Adrenal gland (tissue), 12 donors: ENCODE data around the gene DPP6. TPM values are rescaled to one million over a fixed set of nuclear protein-coding genes. Genes with fewer than 3 reads are reported as not detected.

ENCODE experiments used
- DNase-seq, 7 donors: peaks; one replicate each; pipeline ENCODE4 v3.0.0-alpha.2; 2019 to 2020
- H3K27ac ChIP-seq, 5 donors: fragments of 200-600 bp; sonication (generic) in 4 of 5; 1 replicate in 3 of 5; 2 replicates in 2 of 5; pipeline versions ENCODE4 v1.5.1 to v1.8.0; 2016 to 2020; ENCODE audit warnings: mild to moderate bottlenecking in 1 of 5
- H3K27me3 ChIP-seq: fragments of 200-600 bp; 2 replicates; pipeline ENCODE4 v1.8.0; 2021
- H3K36me3 ChIP-seq, 2 donors: fragments of 200-600 bp; replicated peaks in 1 of 2; 1 replicate in 1 of 2; 2 replicates in 1 of 2; pipeline versions ENCODE4 v1.5.1 to v1.8.0; 2018 to 2022
- H3K4me1 ChIP-seq, 2 donors: fragments of 200-600 bp; replicated peaks in 1 of 2; 1 replicate in 1 of 2; 2 replicates in 1 of 2; pipeline versions ENCODE4 v1.5.1 to v1.8.0; 2018 to 2021
- H3K4me3 ChIP-seq, 4 donors: fragments of 200-600 bp; sonication (generic) in 3 of 4; one replicate each; pipeline ENCODE4 v1.5.1; 2016 to 2018
- H3K9me3 ChIP-seq, 3 donors: fragments of 200-600 bp; sonication (generic) in 1 of 3; replicated peaks in 1 of 3; 1 replicate in 2 of 3; 2 replicates in 1 of 3; pipeline versions ENCODE4 v1.5.1 to v1.8.0; 2016 to 2021
- CTCF ChIP-seq, 6 experiments: fragments of 450-650 bp in 4 of 6; fragments of 200-600 bp in 2 of 6; sonication (generic) in 1 of 6; IDR thresholded peaks; 1 replicate in 5 of 6; 2 replicates in 1 of 6; pipeline versions ENCODE4 v1.5.1 to v1.8.0; 2016 to 2021; ENCODE audit warnings: antibody characterized with exemption in 6 of 6, mild to moderate bottlenecking in 2 of 6, moderate library complexity in 1 of 6
- POLR2A ChIP-seq, 2 donors: fragments of 450-650 bp; IDR thresholded peaks; one replicate each; pipeline ENCODE4 v1.6.1; 2017; ENCODE audit warnings: antibody characterized with exemption in 2 of 2, mild to moderate bottlenecking in 2 of 2, moderate library complexity in 1 of 2
- WGBS, 4 donors: extraction: QIAGEN DNeasy Blood & Tissue Kit in 2 of 4; methylation state at CpG; one replicate each; pipeline versions ENCODE4 v1.1.5 to v1.1.7; 2013 to 2017; 5-methylcytosine and 5-hydroxymethylcytosine counted together
- intact Hi-C, 2 donors: fragments of 100-400 bp; cut with DNase I; formaldehyde crosslinking; loops; one replicate each; pipeline versions ENCODE4 v1.14.1 to v1.15.0; 2022 to 2023
- polyA plus RNA-seq, 3 donors: library from polyadenylated mRNA; stranded (reverse); fragments of 200-250 nt in 2 of 3; fragments of 350-450 nt in 1 of 3; fragmentation: Illumina TruSeq in 1 of 3; extraction: RNeasy Lipid Tissue Mini Kit (QIAGEN cat#74804) in 1 of 3; gene quantifications; one replicate each; pipeline ENCODE4 v1.2.3, GENCODE V29; 2013 to 2014
- total RNA-seq, 9 donors: library from RNA; depleted of rRNA in 4 of 9; stranded (reverse); fragments of >200 nt in 4 of 9; fragments of 120-200 nt in 1 of 9; fragmentation: NEBNext Ultra II Directional in 1 of 9; extraction: Animal tissue kit (Norgen Biotek cat#: 25700) in 1 of 9; gene quantifications; one replicate each; pipeline versions ENCODE4 v1.1.0 to v1.2.4, GENCODE V29; 2013 to 2023
- donor health status: healthy with polysubstance abuse.
- donor health status: Bipolar disorder and iron deficiency.
- donor health status: DM: yes; HTN: yes; CAD: no.
- donor health status: DM: no; HTN: no; CAD: no.
- donor health status: DM: no; HTN: no; CAD: no.
- donor health status: DM: yes; HTN: yes; CAD: no.

The DPP6 gene
- total and polyA plus RNA-seq, 12 donors = 0.39 to 13.1 (median 5.1) TPM

DNA sequence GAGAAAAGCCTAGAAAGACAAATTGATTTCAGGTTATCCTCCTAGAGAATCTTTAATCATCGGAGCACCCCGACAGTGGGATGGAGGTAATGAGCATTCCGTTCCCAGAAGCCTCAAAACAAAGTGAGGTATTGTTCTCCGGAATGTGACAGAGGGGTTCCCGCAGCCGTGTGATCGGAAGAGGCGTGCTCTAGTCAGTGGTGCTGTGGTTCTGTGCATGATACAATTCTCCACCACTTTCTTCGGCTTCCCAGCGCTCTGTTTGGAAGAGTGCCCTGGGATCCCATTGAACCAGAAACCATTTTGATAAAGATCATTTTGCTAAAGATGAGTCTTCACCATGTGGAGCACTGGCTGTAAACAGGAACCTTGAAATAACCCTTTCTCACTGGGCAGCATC is 516.1 kb downstream of the DPP6 start:
- 67 to 79% (median 75%) methylated on average over 10 of the region's 10 CpGs for WGBS, 4 donors
- no peak for DNase-seq
- no peak overlapping the region for H3K4me3 ChIP-seq
- intact Hi-C loops = no loop called here
- no peaks in the 10 kb centered on the region for H3K36me3 ChIP-seq
- no peaks in the 10 kb centered on the region for H3K4me1 ChIP-seq
- no peaks in the 10 kb centered on the region for H3K27me3 ChIP-seq
- no peak overlapping the region for H3K27ac ChIP-seq
- no peaks in the 10 kb centered on the region for H3K9me3 ChIP-seq
- no peak for TF ChIP-seq CTCF (IDR thresholded peaks at IDR 0.05)
- TF ChIP-seq POLR2A (IDR thresholded peaks at IDR 0.05) = no peak

- Histone ChIP-seq H3K27me3 (no peaks in the 10 kb centered on the region), H3K27ac (no peak overlapping the region), H3K4me1 (no peaks in the 10 kb centered on the region), H3K4me3 (no peak overlapping the region), H3K9me3 (no peaks in the 10 kb centered on the region), H3K36me3 (no peaks in the 10 kb centered on the region)
- 71 to 74% (median 72%) methylated on average over 2 of the region's 2 CpGs for WGBS, 4 donors
- DNase-seq = no peak
- intact Hi-C loops = no loop called here
- TF ChIP-seq CTCF (IDR thresholded peaks at IDR 0.05) = no peak
- TF ChIP-seq POLR2A (IDR thresholded peaks at IDR 0.05) = no peak
Measured at GRCh38 chr7:154569916-154570315, 517.7 kb downstream of the DPP6 start.

- H3K27ac ChIP-seq = no peak overlapping the region
- H3K9me3 ChIP-seq = no peaks in the 10 kb centered on the region
- intact Hi-C loops = no loop called here
- H3K36me3 ChIP-seq = no peaks in the 10 kb centered on the region
- H3K4me1 ChIP-seq = no peaks in the 10 kb centered on the region
- no peak for DNase-seq
- no peaks in the 10 kb centered on the region for H3K27me3 ChIP-seq
- TF ChIP-seq POLR2A (IDR thresholded peaks at IDR 0.05) (no peak), CTCF (IDR thresholded peaks at IDR 0.05) (no peak)
- no peak overlapping the region for H3K4me3 ChIP-seq
- WGBS, 4 donors = 61 to 79% (median 72%) methylated on average over 3 of the region's 3 CpGs
Measured at GRCh38 chr7:154571772-154572171, 519.6 kb downstream of the DPP6 start.

DNA sequence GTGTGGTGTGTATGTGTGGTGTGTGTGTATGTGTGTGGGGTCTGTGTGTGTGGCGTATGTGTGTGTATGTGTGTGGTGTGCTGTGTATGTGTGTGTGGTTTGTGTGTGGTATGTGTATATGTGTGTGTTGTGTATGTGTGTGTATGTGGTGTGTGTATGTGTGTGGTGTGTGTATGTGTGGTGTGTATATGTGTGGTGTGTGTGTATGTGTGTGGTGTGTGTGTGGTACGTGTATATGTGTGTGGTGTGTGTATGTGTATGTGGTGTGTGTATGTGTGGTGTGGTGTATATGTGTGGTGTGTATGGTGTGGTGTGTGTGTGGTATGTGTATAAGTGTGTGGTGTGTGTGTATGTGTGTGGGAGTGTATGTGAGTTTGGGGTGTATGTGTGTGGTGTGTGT is 522.0 kb downstream of the DPP6 start:
- Histone ChIP-seq H3K9me3 (no peaks in the 10 kb centered on the region), H3K27me3 (no peaks in the 10 kb centered on the region), H3K36me3 (no peaks in the 10 kb centered on the region), H3K4me1 (no peaks in the 10 kb centered on the region), H3K27ac (no peak overlapping the region), H3K4me3 (no peak overlapping the region)
- no peak for DNase-seq
- WGBS, 4 donors = 82 to 95% (median 94%) methylated on average over 2 of the region's 2 CpGs
- TF ChIP-seq CTCF (IDR thresholded peaks at IDR 0.05) (no peak), POLR2A (IDR thresholded peaks at IDR 0.05) (no peak)
- intact Hi-C loops = no loop called here
